HG02938 (cell line): ENCODE measurements around the gene MTARC2.
A peak's percentile ranks its signal among the peaks of the same experiment; 100 is the strongest.

Experiments used
- ATAC-seq: cut with Tn5 transposase; IDR thresholded peaks from one replicate; pipeline ENCODE4 v1.9.1; 2021; ENCODE audit warnings: mild to moderate bottlenecking, moderate library complexity; ENCODE audit not compliant: unreplicated experiment

The MTARC2 gene

DNA sequence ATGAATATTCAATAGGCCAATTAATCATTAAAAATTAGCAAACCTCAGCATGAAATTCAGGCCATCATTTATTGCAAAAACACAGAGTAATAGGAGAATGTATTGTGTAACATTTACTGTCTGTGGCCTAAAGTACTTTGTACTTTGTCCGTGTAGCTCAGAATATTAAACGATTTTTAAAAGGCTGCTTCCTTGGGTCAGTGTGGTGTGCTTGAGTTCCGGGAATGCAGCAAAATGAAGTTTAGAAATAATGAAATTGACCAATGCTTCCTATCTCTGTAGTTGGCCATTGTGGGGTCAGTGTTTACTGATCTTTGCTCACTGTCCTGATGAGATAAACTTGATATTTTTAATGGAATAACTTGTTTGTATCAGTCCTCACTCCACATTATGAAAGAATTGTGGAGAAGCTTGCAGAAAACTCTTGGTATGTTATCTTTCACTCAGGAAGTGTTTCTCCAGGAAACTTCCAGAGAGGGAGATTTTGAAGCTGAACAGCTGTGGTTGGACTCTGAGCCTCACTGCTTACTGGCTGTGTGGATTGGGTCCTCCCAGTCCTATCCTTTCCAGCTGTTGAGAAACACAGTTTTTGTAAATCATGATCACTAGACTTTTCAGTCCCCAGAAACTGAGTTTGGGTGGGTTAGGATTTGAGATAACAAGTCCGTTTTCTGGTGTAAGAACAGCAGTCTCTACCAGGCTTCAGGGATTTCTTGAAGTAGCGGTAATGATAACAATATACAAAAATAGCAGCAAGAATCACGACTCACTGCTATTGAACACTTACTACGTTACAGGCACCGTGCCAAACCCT is 19.4 kb downstream of the MTARC2 start:
- no peak for ATAC-seq

DNA sequence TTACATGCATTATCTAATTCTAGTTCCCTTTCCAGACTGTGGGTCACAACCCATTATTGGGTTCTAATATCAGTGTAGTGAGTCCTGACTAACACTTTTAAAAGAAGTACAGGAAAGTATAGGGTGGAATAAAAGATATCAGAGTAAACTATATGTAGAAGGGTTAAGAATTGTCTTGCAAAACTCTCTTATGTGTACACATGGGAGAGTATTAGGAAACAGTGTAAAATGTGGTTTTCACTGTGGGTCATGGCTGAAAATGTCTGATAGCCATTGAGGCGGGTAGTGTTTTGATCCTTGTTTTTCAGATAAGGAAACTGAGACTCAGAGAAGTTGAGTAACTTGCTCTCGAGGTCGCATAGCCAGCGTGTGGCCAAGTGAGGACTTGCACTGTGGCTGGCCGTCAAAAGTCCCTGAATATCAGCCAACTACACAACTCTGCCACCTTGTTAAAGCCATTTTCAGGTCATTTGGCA is 20.0 kb downstream of the MTARC2 start:
- no peak for ATAC-seq

DNA sequence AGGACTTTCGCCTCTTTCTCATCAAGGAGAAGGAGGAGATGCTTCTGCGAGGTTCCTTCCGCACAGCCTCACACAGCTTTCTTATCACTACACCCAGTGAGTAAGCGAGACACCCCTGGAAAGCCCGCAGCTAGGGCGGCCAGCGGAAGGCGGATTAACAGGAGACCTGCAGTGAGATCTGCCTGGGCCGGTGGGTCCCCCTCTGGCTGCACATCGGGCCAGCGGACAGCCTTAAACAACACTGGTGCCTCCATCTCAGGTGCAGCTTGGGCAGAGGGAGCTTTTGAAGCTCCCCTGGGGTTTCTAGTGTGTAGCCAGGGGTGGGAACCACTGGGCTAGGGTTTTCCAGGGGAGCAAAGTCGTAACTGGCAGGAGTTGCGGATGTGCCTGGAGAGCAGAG is 21.1 kb downstream of the MTARC2 start:
- ATAC-seq, result no peak

DNA sequence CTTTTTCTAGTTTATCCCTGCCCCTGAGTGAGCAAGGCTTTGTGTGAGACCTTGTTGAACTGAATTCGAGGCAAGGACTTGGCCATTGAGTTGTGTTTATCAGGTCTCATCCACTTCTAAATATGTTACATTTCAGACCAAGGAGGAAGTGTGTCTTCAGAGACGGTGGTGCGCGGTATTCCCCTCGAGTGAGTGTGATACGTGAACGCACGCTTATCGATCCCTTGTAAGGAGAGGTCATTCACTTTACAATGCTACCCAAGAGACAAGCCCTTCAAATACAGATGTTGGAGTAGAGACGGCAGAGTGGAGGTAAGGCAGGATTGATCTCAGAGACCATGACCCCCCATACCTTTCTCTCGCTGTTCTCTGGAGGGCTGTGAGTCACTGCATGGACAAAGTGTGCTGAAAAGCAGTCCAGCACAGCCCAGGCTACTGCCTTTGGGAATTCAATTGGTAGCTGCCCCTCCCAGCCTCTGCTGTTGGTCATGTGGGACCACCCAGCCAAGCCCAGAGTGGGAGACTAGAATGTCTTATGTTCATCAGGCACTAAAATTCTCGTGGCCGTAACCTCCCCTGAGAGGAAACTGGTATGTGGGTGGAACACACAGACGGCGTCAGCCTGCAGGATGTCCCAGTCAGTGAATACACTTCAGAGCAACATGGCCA is 22.3 kb downstream of the MTARC2 start:
- ATAC-seq, result peak; percentile 83

DNA sequence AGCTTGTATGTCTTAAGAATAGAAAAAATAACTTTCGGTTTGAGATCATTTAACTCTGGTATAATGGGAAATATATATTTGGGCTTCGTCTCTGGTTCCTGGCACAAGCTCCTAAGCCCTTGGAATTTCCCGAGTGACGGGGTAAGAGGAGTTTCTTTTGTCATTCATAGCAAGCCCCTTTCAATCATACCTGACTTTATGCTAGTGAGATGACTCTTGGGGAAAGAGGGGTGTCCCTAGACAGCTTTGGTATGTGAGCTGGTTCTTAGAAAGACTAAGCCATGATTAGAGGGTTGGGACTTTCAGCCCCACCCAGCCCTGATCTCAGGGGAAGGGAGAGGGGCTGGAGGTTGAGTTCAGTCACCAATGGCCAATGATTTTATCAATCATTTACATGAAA is 24.7 kb downstream of the MTARC2 start:
- peak; percentile 26 for ATAC-seq

DNA sequence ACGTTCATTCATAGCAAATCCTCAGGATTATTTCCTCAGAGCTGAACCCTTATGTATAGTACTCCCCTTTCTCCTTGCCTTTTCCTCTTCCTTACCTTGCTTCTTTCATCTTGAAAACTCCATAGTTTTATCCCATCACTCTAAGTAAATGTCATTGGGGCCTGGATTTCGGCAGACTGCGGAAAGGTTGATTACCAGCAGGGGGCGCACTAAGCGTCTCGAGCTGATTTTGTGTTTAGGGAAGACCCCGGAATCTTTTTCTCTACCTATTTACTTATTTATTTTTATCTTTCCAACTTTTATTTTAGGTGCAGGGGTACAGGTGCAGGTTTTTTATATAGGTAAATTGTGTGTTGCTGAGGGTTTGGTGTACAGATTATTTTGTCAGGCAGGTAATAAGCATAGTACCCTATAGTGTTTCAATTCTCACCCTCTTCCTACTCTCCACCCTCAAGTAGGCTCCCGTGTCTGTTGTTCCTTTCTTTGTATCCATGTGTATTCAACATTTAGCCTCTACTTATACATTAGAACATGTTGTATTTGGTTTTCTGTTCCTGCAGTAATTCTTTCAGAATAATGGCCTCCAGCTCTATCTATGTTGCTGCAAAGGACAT is 27.2 kb downstream of the MTARC2 start:
- no peak for ATAC-seq

DNA sequence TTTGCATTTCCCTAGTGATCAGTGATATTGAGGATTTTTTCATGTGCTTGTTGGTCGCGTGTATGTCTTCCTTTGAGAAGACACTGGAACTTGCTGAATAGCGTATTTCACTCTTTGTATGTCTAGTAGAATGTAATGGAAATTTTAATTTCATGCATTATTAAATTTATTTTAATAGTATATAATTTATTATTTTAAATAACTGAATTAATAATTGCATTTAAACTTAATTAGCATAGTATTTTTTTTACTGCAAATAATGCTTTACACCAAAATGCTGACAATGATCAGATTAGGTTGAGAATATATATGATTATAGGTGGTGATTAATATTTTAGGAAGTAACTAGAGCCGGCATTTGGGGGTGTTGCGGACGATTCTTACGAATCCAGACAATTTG is 28.1 kb downstream of the MTARC2 start:
- ATAC-seq, result no peak

DNA sequence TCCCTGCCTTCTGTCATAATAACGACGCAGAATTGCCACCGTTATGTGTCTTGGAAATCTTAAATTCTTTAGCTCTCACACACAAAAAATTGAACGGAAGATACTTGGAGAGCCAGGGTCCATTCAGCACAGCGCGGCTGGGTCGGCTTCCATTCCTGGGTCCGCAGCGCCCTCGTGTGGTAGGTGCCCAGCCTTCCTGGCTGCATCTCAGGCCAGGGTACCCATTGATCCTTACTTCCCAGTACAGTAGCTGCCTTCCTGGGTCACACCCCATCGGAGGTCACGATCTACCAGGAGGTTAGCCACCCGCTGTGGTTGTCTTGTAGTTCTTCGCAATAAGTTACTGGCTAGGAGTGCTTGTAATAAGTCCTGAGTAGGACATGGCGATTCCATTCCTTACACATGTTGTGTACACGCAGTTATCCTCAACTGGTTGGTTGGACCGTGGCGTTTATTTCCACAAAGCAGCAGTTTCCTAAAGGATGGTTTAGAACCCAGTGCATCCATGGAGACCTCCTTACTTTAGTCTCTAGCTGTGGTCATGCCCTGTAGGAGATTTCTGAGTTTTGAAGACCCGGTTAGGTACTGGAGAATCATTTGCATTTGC is 28.7 kb downstream of the MTARC2 start:
- peak; percentile 76 for ATAC-seq

DNA sequence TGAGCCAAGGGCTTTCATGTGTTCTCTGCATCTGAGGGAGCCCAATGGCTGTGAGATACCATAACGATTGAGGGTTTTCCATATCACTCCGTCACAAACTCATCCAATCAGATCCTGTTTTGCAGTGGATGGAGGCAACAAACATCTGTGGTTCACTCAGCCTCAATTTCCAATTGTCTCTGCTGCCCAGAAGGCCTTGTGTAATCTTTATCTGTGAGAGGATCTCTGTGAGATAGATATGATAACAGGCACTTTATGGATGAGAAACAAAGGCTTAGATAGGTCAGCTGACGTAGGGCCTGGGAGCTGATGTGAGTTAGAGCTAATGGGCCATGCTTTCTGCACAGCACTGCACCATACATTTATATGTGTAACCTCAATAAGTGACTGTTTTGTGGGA is 35.3 kb downstream of the MTARC2 start:
- no peak for ATAC-seq

DNA sequence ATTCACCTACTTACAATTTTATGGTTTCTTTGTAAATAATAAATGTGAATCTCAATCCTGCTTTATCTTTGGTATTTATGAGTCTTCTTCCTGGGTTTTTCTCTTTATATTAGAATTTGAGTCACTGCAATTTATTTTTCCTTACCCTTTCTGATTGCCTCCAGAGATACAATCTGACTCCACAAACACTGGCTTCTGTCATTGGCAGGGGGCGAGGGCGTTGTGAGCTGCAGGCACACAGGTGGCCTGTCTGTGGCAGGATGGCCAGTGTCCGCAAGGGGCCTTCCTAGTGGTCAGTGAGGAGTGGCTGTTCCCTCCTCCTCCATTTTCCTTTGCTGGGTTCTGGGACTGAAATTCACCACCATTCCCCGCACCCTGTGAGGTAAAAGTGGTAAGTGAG is 36.6 kb downstream of the MTARC2 start:
- no peak for ATAC-seq

DNA sequence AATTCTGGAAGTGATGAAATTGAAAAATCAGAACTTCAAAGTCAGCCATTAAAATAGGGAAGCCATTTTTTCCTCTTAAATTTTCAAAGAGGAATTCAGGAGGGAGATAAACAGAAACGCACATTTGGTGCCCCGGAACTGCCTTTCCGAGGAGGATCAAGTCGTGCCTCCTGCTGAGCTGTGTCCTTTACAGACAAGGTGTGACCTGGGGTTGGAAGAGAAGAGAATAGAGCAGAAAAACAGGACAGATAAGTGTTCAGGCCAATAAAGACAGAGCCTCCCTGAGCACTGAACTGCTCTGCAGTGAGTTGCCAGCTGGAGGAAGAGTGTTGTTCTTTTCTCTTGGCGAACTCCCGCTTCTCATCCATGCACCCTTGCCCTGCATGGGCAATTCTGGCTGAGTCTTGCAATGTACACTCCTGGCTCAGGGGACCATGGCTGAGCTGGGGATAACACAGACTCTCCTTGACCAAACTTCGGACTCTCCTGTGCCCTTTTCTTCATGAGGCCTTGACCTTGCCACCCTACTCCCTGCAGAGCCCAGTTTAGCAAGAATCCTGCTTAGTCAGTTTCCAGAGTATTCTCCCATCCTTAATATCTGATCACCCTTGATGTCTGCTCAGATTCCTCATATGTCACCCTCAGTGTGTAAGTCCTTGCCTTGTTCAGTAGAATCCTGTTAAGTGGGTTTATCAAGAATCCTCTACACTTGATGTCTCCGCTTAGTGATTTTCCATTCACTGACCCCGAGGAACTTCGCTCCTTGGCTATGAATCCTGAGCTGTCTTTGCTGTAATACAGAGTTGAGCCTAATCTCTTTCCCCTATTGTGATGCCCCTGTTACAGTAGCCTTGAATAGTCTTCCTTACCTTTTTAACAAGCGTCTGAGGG is 37.3 kb downstream of the MTARC2 start:
- no peak for ATAC-seq

DNA sequence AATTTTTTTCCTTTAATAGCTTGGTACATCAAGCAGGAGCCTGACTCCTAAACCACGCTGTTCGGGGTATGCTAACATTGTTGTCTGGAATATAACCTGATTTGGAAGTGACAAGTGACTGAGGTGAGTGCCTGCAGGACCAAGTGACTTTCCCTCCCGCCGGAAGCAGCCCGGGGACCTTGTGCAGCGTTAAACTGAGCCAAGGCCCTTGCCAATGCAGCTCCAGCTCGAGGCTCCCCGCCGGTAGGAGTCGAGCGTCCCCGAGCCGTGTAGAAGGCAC is 37.9 kb downstream of the MTARC2 start:
- ATAC-seq, result peak; percentile 14

DNA sequence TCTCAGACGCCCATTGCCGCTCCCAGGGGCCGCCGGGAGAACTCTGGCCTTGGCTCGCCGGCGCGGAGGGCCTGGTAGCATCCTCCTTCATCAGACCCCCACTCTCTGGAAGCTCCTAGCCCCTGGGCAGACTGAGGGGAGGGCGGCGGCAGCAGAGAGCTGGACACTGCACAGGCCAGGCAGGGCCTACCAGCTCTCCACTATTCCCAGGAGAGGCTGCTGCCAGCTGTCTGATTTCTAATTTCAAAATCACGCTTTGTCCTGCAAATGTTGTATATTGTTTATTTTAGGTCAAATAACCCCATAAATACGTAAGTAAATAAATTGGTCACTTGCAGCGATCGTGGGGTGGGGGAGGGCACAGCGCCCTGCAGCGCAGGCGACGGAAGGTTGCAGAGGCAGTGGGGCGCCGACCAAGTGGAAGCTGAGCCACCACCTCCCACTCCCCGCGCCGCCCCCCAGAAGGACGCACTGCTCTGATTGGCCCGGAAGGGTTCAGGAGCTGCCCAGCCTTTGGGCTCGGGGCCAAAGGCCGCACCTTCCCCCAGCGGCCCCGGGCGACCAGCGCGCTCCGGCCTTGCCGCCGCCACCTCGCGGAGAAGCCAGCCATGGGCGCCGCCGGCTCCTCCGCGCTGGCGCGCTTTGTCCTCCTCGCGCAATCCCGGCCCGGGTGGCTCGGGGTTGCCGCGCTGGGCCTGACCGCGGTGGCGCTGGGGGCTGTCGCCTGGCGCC is 38.4 kb downstream of the MTARC2 start, which contains the start of gene MTARC1:
TSS of gene MTARC1 (plus strand) at position 577 of the 732 bp plus-strand sequence. CDS start at position 609, 32 bp downstream.
- ATAC-seq, result peak; percentile 47

DNA sequence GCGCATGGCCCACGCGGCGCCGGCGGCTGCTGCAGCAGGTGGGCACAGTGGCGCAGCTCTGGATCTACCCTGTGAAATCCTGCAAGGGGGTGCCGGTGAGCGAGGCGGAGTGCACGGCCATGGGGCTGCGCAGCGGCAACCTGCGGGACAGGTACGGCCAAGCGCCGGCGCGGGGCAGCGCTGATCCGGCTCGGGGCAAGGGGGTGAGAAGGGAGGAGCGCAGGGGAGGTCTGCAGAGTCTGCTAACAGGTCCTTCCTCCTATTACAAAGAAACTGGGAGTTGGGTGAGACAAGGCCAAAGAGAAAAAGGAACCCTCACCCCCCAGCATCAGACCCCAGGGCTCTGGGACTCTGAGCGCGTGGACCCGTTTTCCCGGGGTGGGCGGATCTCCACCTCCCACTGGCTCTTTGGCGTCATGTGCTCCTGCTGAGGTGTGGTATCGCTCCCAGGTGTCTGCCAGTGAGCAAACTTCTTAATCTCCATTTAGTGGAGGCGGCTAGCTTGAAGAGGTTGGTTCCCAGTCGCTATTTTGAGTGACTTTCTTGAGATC is 39.0 kb downstream of the MTARC2 start:
- peak; percentile 35 for ATAC-seq

DNA sequence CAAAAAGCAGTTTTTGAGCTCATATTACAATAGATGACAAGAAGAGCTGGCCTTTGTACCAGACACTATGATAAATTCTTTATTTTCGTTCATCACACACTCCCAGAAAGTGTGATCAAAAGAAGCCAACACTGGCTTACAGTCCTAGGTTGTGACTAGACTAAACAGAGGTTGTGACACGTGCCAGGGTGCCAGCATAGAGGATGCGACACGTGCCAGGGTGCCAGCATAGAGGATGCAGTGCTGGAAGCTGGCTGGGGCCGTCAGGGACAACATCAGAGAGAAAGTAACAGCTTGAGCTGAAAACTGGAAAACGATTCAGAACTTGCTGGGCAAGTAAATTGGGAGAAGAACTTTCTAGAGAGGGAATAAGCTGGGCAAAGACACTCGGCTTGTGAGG is 40.8 kb downstream of the MTARC2 start:
- no peak for ATAC-seq

DNA sequence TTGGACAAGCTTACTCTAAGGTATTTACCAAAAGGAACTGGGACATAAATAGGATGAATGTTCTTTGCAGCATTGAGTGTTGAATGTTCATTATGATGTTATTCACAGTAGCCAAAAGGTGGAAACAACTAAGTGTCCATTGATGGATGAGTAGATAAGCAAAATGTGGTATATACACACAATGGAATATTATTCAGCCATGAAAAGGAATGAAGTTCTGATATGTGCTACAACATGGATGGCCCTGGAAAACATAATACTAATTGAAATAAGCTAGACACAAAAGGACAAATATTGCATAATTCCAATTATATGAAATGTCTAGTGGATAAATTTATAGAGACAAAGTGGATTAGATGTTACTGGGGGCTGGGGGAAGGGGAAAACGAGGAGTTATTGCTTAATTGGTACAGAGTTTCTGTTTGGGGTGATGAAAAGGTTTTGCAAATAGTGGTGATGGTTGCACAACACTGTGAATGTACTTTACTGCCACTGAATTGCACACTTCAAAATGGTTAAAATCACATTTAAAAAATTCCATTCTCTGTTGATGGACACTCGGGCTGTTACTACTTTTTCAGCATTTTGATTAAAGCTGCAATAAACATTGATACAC is 41.5 kb downstream of the MTARC2 start:
- no peak for ATAC-seq

DNA sequence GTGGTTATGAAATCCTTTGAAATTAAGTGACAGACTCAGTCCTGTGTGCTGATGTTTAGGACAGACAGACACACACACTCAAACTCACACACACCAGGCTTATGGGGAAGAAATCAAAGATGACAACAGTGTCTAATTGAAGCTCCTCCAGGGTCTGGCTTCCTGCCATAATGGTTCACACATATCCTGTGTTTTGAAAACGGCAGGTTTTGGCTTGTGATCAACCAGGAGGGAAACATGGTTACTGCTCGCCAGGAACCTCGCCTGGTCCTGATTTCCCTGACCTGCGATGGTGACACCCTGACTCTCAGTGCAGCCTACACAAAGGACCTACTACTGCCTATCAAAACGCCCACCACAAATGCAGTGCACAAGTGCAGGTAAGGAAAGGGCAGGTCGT is 43.2 kb downstream of the MTARC2 start:
- ATAC-seq, result no peak

DNA sequence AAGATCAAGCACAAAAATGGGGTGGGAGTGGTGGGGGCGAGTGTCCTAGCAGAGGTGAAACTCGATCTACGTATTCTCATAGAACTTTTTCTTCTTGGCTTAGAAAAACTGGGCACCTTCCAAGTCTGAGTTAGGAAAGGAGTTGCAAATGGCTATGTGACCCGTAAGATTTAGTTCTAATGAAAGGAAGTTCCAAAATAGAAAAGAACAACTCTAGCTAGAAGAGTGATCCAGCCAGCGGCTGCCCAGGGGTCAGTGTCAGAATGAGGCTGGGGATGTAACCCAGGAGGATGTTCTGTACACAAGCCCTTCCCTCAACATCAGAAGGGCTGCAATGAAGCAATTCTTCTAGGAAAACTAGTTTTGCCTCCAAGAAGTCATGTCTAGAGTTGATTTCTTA is 43.8 kb downstream of the MTARC2 start:
- no peak for ATAC-seq

DNA sequence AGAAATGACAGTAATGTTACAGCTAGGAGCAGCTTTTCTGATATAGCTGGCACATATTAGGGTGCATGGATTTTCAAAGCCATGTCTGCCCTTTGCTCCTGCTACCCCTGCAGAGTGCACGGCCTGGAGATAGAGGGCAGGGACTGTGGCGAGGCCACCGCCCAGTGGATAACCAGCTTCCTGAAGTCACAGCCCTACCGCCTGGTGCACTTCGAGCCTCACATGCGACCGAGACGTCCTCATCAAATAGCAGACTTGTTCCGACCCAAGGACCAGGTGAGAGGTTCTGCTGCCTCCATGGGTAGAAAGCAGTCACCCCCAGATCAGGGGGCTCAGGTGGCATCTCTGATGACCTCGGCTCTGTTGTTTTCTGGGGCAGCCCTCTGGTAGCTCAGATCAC is 48.4 kb downstream of the MTARC2 start:
- ATAC-seq, result no peak
